ENCODE data around the gene AFAP1. TPM values are rescaled to one million over a fixed set of nuclear protein-coding genes. Genes with fewer than 3 reads are reported as not detected.

Gene AFAP1
- polyA plus RNA-seq, 3 donors = not detected

DNA sequence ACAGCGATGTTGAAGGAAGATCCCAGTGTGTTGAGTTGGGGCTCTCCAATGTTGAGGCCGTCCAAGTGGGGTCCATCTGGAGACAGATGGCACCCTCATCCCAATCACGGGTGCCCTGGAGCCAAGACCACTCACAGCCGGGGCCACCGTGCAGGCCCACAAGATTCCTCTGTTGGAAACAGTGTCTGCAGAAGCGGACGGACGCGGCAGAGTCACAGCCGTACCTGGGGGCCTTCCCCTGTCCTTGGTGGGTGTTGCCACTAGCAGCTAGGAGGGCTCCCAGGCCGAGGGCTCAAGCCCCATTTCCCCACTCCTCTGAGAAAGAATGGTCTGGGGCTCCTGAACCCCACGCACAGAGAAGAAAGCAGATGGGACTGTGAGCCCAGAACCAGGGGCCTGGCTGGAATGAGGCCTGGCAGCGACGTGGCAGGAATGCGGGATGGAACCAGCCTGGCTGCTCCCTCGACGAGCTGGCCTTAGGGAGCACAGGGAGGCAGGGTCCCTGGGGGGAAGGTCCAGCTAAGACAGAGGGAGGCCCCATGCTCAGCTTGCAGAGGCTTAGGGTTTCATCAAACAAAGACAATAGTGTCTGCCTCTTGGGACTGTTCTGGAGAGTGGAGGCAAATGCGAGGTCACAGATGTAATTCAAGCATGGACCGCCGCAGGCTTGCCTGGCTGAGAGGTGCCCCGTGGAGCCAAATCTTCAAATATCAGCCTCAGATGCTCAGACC is 228.9 kb downstream of the AFAP1 start:
- TF ChIP-seq, protein P1, sequence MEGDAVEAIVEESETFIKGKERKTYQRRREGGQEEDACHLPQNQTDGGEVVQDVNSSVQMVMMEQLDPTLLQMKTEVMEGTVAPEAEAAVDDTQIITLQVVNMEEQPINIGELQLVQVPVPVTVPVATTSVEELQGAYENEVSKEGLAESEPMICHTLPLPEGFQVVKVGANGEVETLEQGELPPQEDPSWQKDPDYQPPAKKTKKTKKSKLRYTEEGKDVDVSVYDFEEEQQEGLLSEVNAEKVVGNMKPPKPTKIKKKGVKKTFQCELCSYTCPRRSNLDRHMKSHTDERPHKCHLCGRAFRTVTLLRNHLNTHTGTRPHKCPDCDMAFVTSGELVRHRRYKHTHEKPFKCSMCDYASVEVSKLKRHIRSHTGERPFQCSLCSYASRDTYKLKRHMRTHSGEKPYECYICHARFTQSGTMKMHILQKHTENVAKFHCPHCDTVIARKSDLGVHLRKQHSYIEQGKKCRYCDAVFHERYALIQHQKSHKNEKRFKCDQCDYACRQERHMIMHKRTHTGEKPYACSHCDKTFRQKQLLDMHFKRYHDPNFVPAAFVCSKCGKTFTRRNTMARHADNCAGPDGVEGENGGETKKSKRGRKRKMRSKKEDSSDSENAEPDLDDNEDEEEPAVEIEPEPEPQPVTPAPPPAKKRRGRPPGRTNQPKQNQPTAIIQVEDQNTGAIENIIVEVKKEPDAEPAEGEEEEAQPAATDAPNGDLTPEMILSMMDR (IDR thresholded peaks at IDR 0.05) = no peak
- H3K9me3 ChIP-seq (replicated peaks in 1 of 2; ENCODE audit: control insufficient read depth in 1 of 2, insufficient read depth in 1 of 2, low read length in 2 of 2) = peaks cover 0 to 8% of the 10 kb centered on the region in 2 donors
- H3K9ac ChIP-seq (ENCODE audit: insufficient read depth, low read length, poor library complexity, severe bottlenecking) = no peak overlapping the region
- no peak overlapping the region for H3K4me3 ChIP-seq (replicated peaks in 1 of 3; ENCODE audit: low read depth in 2 of 3, low read length in 3 of 3)
- Mint-ChIP-seq H3K27ac (peak overlapping the region in 2 of 7 donors; percentile 60 to 68), H3K27me3 (ENCODE audit: low read depth in 3 of 3) (peaks cover 1 to 8% (median 3%) of the 10 kb centered on the region in 3 donors), H3K36me3 (no peaks in the 10 kb centered on the region), H3K9me3 (peaks cover 3 to 10% (median 9%) of the 10 kb centered on the region in 7 donors), H3K4me3 (no peak overlapping the region), H3K4me1 (peaks cover 4% of the 10 kb centered on the region)
- H3K36me3 ChIP-seq (replicated peaks in 1 of 2; ENCODE audit: control insufficient read depth in 1 of 2, insufficient read depth in 2 of 2, low read length in 2 of 2) = no peaks in the 10 kb centered on the region
- no peaks in the 10 kb centered on the region for H3K4me1 ChIP-seq (ENCODE audit: control insufficient read depth in 1 of 2, insufficient read depth in 2 of 2, low read length in 2 of 2)
- no peaks in the 10 kb centered on the region for H3K27me3 ChIP-seq (ENCODE audit: control insufficient read depth in 2 of 2, insufficient read depth in 2 of 2, low read length in 2 of 2)
- no peaks in the 10 kb centered on the region for H4K20me1 ChIP-seq (ENCODE audit: insufficient read depth, low read length)
- intact Hi-C loops (cut with micrococcal nuclease) = loop anchor here in 1 of 2 donors (10.0 kb wide), 1 partner anchor 516 kb away; the partner anchor contains the start of gene SORCS2
- whole genome bisulfite sequencing (ENCODE audit: insufficient coverage) = 96% methylated on average over 15 of the region's 21 CpGs
- H3K27ac ChIP-seq (ENCODE audit: low read depth in 1 of 2, low read length in 2 of 2) = no peak overlapping the region
- no peaks in the 10 kb centered on the region for H3K79me2 ChIP-seq (ENCODE audit: insufficient read depth, low read length)
- DNase-seq = no peak
- no peak overlapping the region for H3K4me2 ChIP-seq (replicated peaks; ENCODE audit: extremely low read depth, low read length, poor library complexity, severe bottlenecking)
- H2AFZ ChIP-seq (ENCODE audit: insufficient read depth, low read depth, low read length, poor library complexity, severe bottlenecking) = no peak overlapping the region

DNA sequence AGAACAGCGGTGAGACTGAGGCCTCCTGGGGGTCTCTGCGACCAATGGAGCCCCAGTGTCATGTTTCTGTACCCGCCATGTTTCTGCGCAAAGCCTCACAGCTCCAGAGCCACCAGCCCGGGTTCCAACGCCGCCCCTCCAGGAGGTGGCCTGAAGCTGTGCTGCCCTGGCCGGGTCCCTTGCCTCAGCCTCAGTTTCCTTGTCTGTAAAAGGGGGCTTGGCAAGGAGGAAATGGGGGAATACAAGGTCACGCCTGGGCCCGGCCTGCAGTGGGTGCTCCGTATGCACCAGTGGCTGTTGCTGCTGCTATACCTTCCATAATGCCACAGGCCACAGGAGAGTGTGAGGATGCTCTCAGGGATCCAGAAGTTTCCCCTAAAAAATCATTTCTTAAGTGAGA is 229.5 kb downstream of the AFAP1 start:
- no peak overlapping the region for H2AFZ ChIP-seq (ENCODE audit: insufficient read depth, low read depth, low read length, poor library complexity, severe bottlenecking)
- TF ChIP-seq, protein P1 (IDR thresholded peaks at IDR 0.05) = no peak
- WGBS (ENCODE audit: insufficient coverage) = 97% methylated on average over 6 of the region's 11 CpGs
- intact Hi-C loops (cut with micrococcal nuclease) = loop anchor here in 1 of 2 donors (10.0 kb wide), 1 partner anchor 515 kb away; the partner anchor contains the start of gene SORCS2
- no peak overlapping the region for H3K27ac Mint-ChIP-seq
- H3K4me3 ChIP-seq (replicated peaks in 1 of 3; ENCODE audit: low read depth in 2 of 3, low read length in 3 of 3) = no peak overlapping the region
- peaks cover 3 to 10% (median 9%) of the 10 kb centered on the region in 7 donors for H3K9me3 Mint-ChIP-seq
- DNase-seq = no peak
- no peaks in the 10 kb centered on the region for H3K36me3 ChIP-seq (replicated peaks in 1 of 2; ENCODE audit: control insufficient read depth in 1 of 2, insufficient read depth in 2 of 2, low read length in 2 of 2)
- no peaks in the 10 kb centered on the region for H3K36me3 Mint-ChIP-seq
- no peaks in the 10 kb centered on the region for H3K4me1 ChIP-seq (ENCODE audit: control insufficient read depth in 1 of 2, insufficient read depth in 2 of 2, low read length in 2 of 2)
- H3K27ac ChIP-seq (ENCODE audit: low read depth in 1 of 2, low read length in 2 of 2) = no peak overlapping the region
- no peak overlapping the region for H3K9ac ChIP-seq (ENCODE audit: insufficient read depth, low read length, poor library complexity, severe bottlenecking)
- H3K4me3 Mint-ChIP-seq = no peak overlapping the region
- H3K4me1 Mint-ChIP-seq = peaks cover 2% of the 10 kb centered on the region
- H3K4me2 ChIP-seq (replicated peaks; ENCODE audit: extremely low read depth, low read length, poor library complexity, severe bottlenecking) = no peak overlapping the region
- H3K9me3 ChIP-seq (replicated peaks in 1 of 2; ENCODE audit: control insufficient read depth in 1 of 2, insufficient read depth in 1 of 2, low read length in 2 of 2) = peaks cover 0 to 8% of the 10 kb centered on the region in 2 donors
- H3K27me3 Mint-ChIP-seq (ENCODE audit: low read depth in 3 of 3) = peaks cover 1 to 8% (median 3%) of the 10 kb centered on the region in 3 donors
- H3K79me2 ChIP-seq (ENCODE audit: insufficient read depth, low read length) = no peaks in the 10 kb centered on the region
- no peaks in the 10 kb centered on the region for H3K27me3 ChIP-seq (ENCODE audit: control insufficient read depth in 2 of 2, insufficient read depth in 2 of 2, low read length in 2 of 2)
- H4K20me1 ChIP-seq (ENCODE audit: insufficient read depth, low read length) = no peaks in the 10 kb centered on the region
